GM12801 (cell line): ENCODE data around the gene PPP6R2.

Experiments used
- CTCF ChIP-seq: IDR thresholded peaks from one replicate; pipeline ENCODE4 v1.5.1; 2011; ENCODE audit warnings: control low read depth; ENCODE audit not compliant: insufficient read length; ENCODE audit errors: extremely low read depth

Gene PPP6R2

GRCh38 chr22:50303848-50304527, 39.1 kb upstream of the PPP6R2 start:
- TF ChIP-seq CTCF: no peak

GRCh38 chr22:50304528-50305392, 38.4 kb upstream of the PPP6R2 start:
- TF ChIP-seq CTCF: no peak

GRCh38 chr22:50305393-50305922, 37.7 kb upstream of the PPP6R2 start:
- TF ChIP-seq CTCF: no peak

GRCh38 chr22:50305923-50306566, 37.1 kb upstream of the PPP6R2 start:
- no peak for TF ChIP-seq CTCF

GRCh38 chr22:50306753-50307749, 36.1 kb upstream of the PPP6R2 start, which contains the start of gene PLXNB2:
Gene PLXNB2 (minus strand): TSS chr22:50307646. CDS start chr22:50290584, 17,062 bp downstream.
- no peak for TF ChIP-seq CTCF

- no peak for TF ChIP-seq CTCF
These were observed 35.1 kb upstream of the PPP6R2 start for GRCh38 chr22:50307890-50308596.
